Measurements from ENCODE around the gene FYCO1. TPM values are rescaled to one million over a fixed set of nuclear protein-coding genes. Genes with fewer than 3 reads are reported as not detected.

The FYCO1 gene
- total and polyA plus RNA-seq, 2 of the 13 experiments (the other 11 are each of a cell fraction or from before 2014, with no cell fraction given) = 2.7 to 4.2 TPM

DNA sequence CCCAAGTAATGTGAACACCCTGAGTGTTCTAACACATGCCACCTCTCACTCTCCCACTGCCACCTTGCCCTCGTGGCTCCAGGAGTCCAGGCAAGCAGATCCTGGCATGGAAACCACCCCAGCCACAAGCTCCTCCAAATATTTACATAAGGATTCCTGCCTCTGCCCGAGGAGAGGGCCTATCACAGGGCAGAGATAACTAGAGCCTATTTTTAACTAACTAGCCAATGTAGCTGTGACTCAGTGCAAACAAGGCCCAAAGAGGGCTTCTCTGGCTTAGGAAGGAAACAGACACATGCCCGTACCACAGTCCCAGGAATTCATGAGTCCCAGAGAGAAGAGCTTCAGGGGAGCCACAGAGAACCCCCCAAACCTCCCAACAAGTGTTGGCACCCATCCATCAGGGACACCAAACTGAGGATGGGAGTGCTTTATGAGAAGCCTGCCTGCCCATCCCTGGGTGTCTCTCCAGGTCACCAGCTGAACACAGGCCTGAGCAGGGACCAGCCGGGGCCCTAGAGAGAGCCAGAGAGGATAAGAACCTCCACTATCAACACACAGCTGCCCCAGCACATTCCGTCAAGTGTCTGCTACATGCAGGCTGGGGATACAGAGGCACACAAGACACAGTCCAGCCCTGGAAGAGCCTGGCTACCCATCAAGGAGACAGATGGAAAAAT, 9.2 kb downstream of the FYCO1 start (continued):
- TF ChIP-seq, protein P1, sequence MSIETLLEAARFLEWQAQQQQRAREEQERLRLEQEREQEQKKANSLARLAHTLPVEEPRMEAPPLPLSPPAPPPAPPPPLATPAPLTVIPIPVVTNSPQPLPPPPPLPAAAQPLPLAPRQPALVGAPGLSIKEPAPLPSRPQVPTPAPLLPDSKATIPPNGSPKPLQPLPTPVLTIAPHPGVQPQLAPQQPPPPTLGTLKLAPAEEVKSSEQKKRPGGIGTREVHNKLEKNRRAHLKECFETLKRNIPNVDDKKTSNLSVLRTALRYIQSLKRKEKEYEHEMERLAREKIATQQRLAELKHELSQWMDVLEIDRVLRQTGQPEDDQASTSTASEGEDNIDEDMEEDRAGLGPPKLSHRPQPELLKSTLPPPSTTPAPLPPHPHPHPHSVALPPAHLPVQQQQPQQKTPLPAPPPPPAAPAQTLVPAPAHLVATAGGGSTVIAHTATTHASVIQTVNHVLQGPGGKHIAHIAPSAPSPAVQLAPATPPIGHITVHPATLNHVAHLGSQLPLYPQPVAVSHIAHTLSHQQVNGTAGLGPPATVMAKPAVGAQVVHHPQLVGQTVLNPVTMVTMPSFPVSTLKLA (IDR thresholded peaks at IDR 0.05) = 0 out of 2 replicates have a peak, but pooled peaks have one; percentile 29
- TF ChIP-seq MXI1 (IDR thresholded peaks at IDR 0.05; ENCODE audit: borderline replicate concordance, low read depth, low read length) (peak; percentile 77; the same call in 1 of the 3 replicates), ZNF232 (CRISPR knock-in tag; IDR thresholded peaks at IDR 0.05; ENCODE audit: borderline replicate concordance) (no peak), ZKSCAN1 (IDR thresholded peaks at IDR 0.05; ENCODE audit: low read length) (no peak), ZBTB20 (CRISPR knock-in tag; IDR thresholded peaks at IDR 0.05; ENCODE audit: borderline replicate concordance, low read depth) (no peak), KLF11 (CRISPR knock-in tag; IDR thresholded peaks at IDR 0.05) (no peak), ZNF619 (CRISPR knock-in tag; IDR thresholded peaks at IDR 0.05) (0 out of 2 replicates have a peak, but pooled peaks have one; percentile 21), ZNF768 (CRISPR knock-in tag; IDR thresholded peaks at IDR 0.05) (peak; percentile 72; the same call in 1 of the 2 replicates), FOXA1 (IDR thresholded peaks at IDR 0.05) (no peak), FOXA1 (CRISPR knock-in tag; IDR thresholded peaks at IDR 0.05) (peak; percentile 70), RARA (CRISPR knock-in tag; IDR thresholded peaks at IDR 0.05) (peak; percentile 36; the same call in 1 of the 2 replicates), TEAD3 (CRISPR knock-in tag; optimal IDR thresholded peaks at IDR 0.05; ENCODE audit: borderline replicate concordance) (peak; percentile 89), ZNF772 (CRISPR knock-in tag; IDR thresholded peaks at IDR 0.05) (peak; percentile 56; the same call in 1 of the 2 replicates), SOX5 (CRISPR knock-in tag; IDR thresholded peaks at IDR 0.05; ENCODE audit: borderline replicate concordance) (0 out of 2 replicates have a peak, but pooled peaks have one; percentile 27), CCDC6 (CRISPR knock-in tag; IDR thresholded peaks at IDR 0.05) (0 out of 2 replicates have a peak, but pooled peaks have one; percentile 29), SALL1 (CRISPR knock-in tag; IDR thresholded peaks at IDR 0.05) (0 out of 2 replicates have a peak, but pooled peaks have one; percentile 39), ZNF749 (CRISPR knock-in tag; IDR thresholded peaks at IDR 0.05; ENCODE audit: borderline replicate concordance) (no peak), FOSL2 (CRISPR knock-in tag; IDR thresholded peaks at IDR 0.05) (peak; percentile 95), RFX1 (IDR thresholded peaks at IDR 0.05) (no peak), ZNF33A (CRISPR knock-in tag; IDR thresholded peaks at IDR 0.05; ENCODE audit: borderline replicate concordance) (peak; percentile 86; the same call in 1 of the 2 replicates), ZNF292 (CRISPR knock-in tag; IDR thresholded peaks at IDR 0.05; ENCODE audit: borderline replicate concordance, low read depth) (peak; percentile 59; the same call in 1 of the 2 replicates), RFXAP (CRISPR knock-in tag; IDR thresholded peaks at IDR 0.05; ENCODE audit: borderline replicate concordance) (0 out of 2 replicates have a peak, but pooled peaks have one; percentile 34)
- TF ChIP-seq, protein P2, sequence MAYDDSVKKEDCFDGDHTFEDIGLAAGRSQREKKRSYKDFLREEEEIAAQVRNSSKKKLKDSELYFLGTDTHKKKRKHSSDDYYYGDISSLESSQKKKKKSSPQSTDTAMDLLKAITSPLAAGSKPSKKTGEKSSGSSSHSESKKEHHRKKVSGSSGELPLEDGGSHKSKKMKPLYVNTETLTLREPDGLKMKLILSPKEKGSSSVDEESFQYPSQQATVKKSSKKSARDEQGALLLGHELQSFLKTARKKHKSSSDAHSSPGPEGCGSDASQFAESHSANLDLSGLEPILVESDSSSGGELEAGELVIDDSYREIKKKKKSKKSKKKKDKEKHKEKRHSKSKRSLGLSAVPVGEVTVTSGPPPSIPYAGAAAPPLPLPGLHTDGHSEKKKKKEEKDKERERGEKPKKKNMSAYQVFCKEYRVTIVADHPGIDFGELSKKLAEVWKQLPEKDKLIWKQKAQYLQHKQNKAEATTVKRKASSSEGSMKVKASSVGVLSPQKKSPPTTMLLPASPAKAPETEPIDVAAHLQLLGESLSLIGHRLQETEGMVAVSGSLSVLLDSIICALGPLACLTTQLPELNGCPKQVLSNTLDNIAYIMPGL (CRISPR knock-in tag; IDR thresholded peaks at IDR 0.05; ENCODE audit: borderline replicate concordance in 1 of 2, low read depth in 1 of 2) = peak in 1 of 2 experiments; percentile 16; a peak in 1 of 4 replicates
- TF ChIP-seq, protein P3, sequence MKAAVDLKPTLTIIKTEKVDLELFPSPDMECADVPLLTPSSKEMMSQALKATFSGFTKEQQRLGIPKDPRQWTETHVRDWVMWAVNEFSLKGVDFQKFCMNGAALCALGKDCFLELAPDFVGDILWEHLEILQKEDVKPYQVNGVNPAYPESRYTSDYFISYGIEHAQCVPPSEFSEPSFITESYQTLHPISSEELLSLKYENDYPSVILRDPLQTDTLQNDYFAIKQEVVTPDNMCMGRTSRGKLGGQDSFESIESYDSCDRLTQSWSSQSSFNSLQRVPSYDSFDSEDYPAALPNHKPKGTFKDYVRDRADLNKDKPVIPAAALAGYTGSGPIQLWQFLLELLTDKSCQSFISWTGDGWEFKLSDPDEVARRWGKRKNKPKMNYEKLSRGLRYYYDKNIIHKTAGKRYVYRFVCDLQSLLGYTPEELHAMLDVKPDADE (CRISPR knock-in tag; IDR thresholded peaks at IDR 0.05) = no peak
- TF ChIP-seq, protein P4, sequence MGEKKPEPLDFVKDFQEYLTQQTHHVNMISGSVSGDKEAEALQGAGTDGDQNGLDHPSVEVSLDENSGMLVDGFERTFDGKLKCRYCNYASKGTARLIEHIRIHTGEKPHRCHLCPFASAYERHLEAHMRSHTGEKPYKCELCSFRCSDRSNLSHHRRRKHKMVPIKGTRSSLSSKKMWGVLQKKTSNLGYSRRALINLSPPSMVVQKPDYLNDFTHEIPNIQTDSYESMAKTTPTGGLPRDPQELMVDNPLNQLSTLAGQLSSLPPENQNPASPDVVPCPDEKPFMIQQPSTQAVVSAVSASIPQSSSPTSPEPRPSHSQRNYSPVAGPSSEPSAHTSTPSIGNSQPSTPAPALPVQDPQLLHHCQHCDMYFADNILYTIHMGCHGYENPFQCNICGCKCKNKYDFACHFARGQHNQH (CRISPR knock-in tag; IDR thresholded peaks at IDR 0.05) = 0 out of 2 replicates have a peak, but pooled peaks have one; percentile 26

Measured in HepG2 (cell line).